Inferior parietal cortex (tissue), 1 donor: ENCODE results near the gene CNGA3.
A peak's percentile ranks its signal among the peaks of the same experiment; 100 is the strongest.

Experiments
- DNase-seq: peaks from one replicate; pipeline ENCODE4 v3.0.0-alpha.2; 2016; ENCODE audit errors: extremely low spot score

The CNGA3 gene

DNA sequence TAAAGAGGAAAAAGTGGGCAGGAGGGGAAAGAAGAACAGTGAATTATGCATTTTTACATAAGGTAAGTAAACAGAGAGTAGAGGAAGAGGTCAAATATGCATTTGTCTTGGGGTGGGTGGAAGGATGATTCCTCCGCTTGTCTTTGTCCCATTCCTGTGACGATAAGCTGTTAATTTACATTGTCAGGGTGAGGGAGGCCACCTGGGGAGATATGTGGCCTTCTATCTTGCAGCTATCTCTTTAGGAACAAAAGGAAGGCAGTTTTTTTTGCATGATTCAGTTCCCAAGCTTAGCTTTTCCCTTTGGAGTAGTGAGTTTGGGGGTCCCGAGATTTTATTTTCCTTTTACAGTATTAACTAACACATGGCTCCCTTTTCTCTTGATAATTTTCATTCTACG lies 96.2 kb downstream of the CNGA3 start:
- no peak for DNase-seq

DNA sequence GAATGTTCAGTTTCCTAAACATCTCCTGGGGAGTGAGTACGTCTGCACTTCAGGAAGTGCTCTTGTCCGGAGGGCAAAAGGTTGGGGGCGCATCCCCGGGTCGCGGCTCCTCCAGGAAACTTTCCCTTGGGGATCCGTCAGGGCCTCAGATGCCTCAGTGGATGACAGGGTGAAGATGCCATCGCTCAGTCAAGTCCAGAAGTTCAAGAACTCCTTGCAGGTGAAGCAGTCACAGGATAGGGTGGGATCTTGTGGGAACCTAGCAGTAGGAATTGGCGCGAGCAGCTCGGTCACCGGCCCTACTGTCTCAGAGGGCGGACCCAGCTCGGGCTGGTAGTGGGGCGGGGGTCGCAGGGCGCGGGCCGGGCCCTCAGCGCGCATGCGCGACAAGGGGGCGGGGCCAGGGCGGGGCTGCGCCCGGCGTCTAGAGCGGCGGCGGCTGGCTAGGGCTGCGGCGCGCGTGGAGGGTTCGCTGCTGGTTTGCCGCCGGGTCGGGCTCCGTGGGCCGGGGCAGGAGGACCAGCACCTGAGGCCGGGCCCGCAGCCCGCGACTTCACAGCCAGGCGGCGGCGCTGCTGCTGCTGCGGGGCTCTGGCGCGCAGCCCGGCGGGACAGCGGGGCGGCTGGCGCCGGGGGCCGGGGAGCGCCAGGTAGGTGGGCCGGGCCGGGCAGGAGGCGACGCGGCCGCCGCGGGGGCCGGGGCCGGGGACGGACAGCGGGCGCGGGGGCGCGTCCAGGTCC lies 98.3 kb downstream of the CNGA3 start, which contains the start of gene INPP4A:
Gene INPP4A (plus strand): TSS at position 423 of the 741 bp plus-strand sequence. CDS start 75,191 bp downstream, outside the sequence.
- peak; percentile 48 for DNase-seq

DNA sequence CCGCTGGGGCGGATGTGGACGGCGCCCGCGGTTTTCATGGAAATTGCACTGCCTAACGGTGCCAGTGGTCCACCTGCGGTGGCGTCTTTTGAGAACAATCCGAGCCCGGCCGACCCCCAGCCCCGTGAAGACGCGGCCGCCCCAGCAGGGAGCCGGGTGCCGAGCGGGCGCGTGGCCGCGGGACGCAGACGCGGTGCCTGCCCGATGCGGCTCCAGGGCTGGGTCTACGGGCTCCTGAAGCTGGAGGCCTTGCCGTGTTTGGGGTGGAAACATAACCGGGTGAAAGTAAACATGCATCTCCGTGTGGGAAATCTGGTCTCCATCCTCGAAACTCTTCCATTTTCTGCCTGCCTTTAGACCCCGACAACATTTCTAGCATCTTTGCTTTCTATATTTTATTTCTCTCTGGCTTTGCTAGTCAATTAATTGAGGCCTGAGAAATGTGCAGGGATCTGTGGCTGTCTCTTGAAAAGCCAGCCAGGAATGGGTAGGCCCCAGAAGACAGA lies 99.0 kb downstream of the CNGA3 start:
- DNase-seq, result peak; percentile 42

DNA sequence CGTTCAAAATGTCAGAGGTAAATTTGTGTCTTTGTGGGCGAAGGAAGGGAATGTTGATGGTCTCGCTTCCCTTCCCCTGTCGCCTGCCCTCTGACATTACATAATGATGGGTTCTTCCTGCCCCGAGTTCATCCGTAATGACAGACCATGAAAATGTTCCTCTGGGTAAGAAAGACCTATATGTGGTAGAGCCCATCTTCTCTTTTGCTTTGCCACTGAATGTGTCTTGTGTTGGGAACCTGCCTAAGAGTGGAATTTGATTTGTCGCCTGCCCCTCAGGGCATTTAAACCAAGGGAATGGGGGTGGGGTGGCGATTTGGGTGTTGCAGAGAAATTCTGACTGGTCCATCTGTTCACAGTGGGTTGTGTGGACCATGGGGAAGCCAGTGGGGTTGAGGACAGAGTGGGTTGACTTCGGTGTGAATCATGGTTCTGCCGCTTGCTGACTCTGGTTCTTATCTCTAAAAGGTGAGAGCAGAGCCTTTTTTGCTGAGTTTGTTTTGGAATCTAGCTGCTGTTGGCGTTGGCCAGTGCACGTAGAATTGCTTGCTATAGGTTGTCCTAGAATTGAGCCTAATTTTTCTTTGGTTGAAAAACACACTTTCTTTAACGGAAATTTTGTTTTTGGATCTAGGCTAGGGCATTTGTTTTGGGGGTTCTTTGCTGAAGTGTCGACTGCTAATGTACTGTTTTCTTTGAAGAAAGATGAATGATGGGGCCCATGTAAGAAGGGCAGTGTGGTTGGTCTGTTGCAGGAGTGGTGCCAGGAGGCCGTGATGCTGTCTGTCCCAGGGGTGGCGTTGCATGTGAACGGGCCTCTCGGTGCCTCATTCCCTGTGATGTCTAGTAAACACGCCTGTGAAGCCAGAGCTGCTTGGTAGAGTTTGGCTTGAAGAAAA lies 99.7 kb downstream of the CNGA3 start:
- DNase-seq, result no peak

DNA sequence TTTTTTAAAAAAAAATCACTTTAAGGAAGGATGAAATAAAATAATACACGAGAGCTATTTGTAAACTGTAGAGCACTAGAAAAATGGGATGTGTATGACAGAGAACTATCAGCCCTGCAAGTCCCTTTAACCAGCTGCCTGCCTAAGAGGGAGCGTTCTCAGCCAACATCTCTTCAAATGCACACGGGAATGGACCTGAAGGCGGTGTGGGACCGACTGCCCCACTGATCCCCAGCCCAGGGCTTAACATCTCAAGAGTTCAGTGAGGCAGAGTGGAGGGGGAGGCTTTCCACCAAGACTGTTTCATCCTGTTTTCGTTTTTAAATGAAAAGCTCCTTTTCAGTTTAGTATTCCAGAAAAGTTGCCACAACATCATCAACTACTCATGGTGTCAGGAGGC lies 100.6 kb downstream of the CNGA3 start:
- DNase-seq, result no peak
